CD4-positive, alpha-beta T cell (primary cell): Measurements from ENCODE around the gene CSHL1. TPM values are rescaled to one million over a fixed set of nuclear protein-coding genes. Genes with fewer than 3 reads are reported as not detected.
A peak's percentile ranks its signal among the peaks of the same experiment; 100 is the strongest.

Experiments
- ATAC-seq: fragments of 200-7000 bp; cut with Tn5 transposase; one replicate; pipeline ENCODE4 v1.10.0; 2022; ENCODE audit warnings: mild to moderate bottlenecking; ENCODE audit not compliant: poor library complexity
- CTCF ChIA-PET: fragments of 350-600 bp; sonication (Branson Sonifier 250); formaldehyde crosslinking; loops from one replicate; lab custom pipeline; 2021; ENCODE audit warnings: antibody characterized with exemption, inconsistent platforms; lab: Charles Lee
- POLR2A ChIA-PET: fragments of 350-600 bp; sonication (Branson Sonifier 250); formaldehyde crosslinking; loops from one replicate; lab custom pipeline; 2021; ENCODE audit warnings: antibody characterized with exemption, inconsistent platforms; lab: Charles Lee
- DNase-seq, 14 experiments: peaks; one replicate each; pipeline ENCODE4 v3.0.0-alpha.2; 2013 to 2020; ENCODE audit warnings: mixed read lengths in 2 of 14
- H3K27ac ChIP-seq, 2 donors: one replicate each; pipeline versions ENCODE4 v1.5.1 to v1.7.0; 2013; ENCODE audit warnings: low read length in 2 of 2, low read depth in 1 of 2, mild to moderate bottlenecking in 1 of 2
- H3K27me3 ChIP-seq, 2 experiments: 1 replicate in 1 of 2; 2 replicates in 1 of 2; pipeline versions ENCODE4 v1.6.1 to v1.7.0; 2013; ENCODE audit warnings: low read length in 2 of 2, control low read depth in 1 of 2, mild to moderate bottlenecking in 1 of 2, moderate library complexity in 1 of 2; ENCODE audit not compliant: insufficient read depth in 2 of 2, control insufficient read depth in 1 of 2
- H3K36me3 ChIP-seq: one replicate; pipeline ENCODE4 v1.6.1; 2013; ENCODE audit warnings: low read length, control low read depth; ENCODE audit not compliant: insufficient read depth
- H3K4me1 ChIP-seq: one replicate; pipeline ENCODE4 v1.6.1; 2013; ENCODE audit warnings: low read length, control low read depth; ENCODE audit not compliant: insufficient read depth
- H3K4me3 ChIP-seq: one replicate; pipeline ENCODE4 v1.5.1; 2013; ENCODE audit warnings: mild to moderate bottlenecking, low read length, moderate library complexity
- H3K9me3 ChIP-seq, 2 experiments: 1 replicate in 1 of 2; 2 replicates in 1 of 2; pipeline versions ENCODE4 v1.6.1 to v1.7.0; 2013; ENCODE audit warnings: low read length in 2 of 2, mild to moderate bottlenecking in 2 of 2, control low read depth in 1 of 2, moderate library complexity in 1 of 2; ENCODE audit not compliant: control insufficient read depth in 1 of 2, insufficient read depth in 1 of 2
- H3K27ac Mint-ChIP-seq: one replicate; pipeline ENCODE4 v1.8.0; 2020; ENCODE audit warnings: mixed read lengths
- H3K27me3 Mint-ChIP-seq: one replicate; pipeline ENCODE4 v1.8.0; 2021; ENCODE audit warnings: mixed read lengths
- H3K36me3 Mint-ChIP-seq: one replicate; pipeline ENCODE4 v1.8.0; 2021; ENCODE audit warnings: low read depth, mixed read lengths
- H3K4me1 Mint-ChIP-seq: one replicate; pipeline ENCODE4 v1.8.0; 2021; ENCODE audit warnings: low read depth, mixed read lengths
- H3K4me3 Mint-ChIP-seq: one replicate; pipeline ENCODE4 v1.8.0; 2020; ENCODE audit warnings: mild to moderate bottlenecking, mixed read lengths
- H3K9me3 Mint-ChIP-seq: one replicate; pipeline ENCODE4 v1.8.0; 2020; ENCODE audit warnings: mixed read lengths
- intact Hi-C, 2 experiments: fragments of 100-400 bp; cut with DNase I in 1 of 2; cut with micrococcal nuclease in 1 of 2; formaldehyde crosslinking; loops; one replicate each; pipeline versions ENCODE4 v1.15.1 to v1.9.0; 2023 to 2025; cut with DNase I, micrococcal nuclease
- total RNA-seq, 174 experiments: library from RNA in 2 of 174; stranded (reverse) in 2 of 174; gene quantifications; one replicate each; pipeline ENCODE4 v1.2.3 and lab custom pipeline; 2021 to 2026
- TF ChIP-seq, protein P1 (sequence below): fragments of 200-600 bp; IDR thresholded peaks from one replicate; pipeline ENCODE4 v1.8.0; 2022; ENCODE audit warnings: antibody characterized with exemption, mild to moderate bottlenecking

Gene CSHL1
- total RNA-seq, 2 experiments from 2014 or later = not detected

DNA sequence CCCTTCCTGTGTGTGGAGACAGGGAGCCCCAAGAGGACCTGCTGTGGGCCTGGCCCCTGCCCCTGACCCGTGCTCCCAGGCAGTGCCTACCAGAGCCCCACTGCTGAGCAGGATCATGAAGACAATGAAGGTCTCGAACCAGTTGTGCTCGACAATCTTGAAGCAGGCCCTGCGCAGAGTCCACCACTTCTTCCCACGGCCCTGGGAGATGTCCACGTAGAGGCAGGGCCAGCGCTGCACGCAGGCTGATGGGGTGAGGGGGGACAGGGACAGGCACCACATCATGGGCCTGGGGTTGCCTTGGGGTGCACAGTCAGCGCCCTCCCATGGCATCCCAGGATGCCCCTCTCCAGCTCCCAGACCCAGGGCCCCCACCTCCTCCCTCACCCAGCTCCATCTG, 37.5 kb upstream of the CSHL1 start:
- Mint-ChIP-seq H3K4me1 (peaks cover 25% of the 10 kb centered on the region), H3K27ac (no peak overlapping the region), H3K27me3 (no peaks in the 10 kb centered on the region), H3K36me3 (no peaks in the 10 kb centered on the region), H3K4me3 (no peak overlapping the region), H3K9me3 (no peaks in the 10 kb centered on the region)
- intact Hi-C loops = loop anchor here (5.0 kb wide), 2 partner anchors 44 to 74 kb away; partner anchors contain the start of gene ICAM2 (in 1 of the 2)
- Histone ChIP-seq H3K4me3 (no peak overlapping the region), H3K36me3 (no peaks in the 10 kb centered on the region), H3K27ac (no peak overlapping the region), H3K4me1 (peaks cover 33% of the 10 kb centered on the region), H3K9me3 (no peaks in the 10 kb centered on the region), H3K27me3 (no peaks in the 10 kb centered on the region)
- ChIA-PET POLR2A (no interaction called here), CTCF (no interaction called here)
- TF ChIP-seq, protein P1, sequence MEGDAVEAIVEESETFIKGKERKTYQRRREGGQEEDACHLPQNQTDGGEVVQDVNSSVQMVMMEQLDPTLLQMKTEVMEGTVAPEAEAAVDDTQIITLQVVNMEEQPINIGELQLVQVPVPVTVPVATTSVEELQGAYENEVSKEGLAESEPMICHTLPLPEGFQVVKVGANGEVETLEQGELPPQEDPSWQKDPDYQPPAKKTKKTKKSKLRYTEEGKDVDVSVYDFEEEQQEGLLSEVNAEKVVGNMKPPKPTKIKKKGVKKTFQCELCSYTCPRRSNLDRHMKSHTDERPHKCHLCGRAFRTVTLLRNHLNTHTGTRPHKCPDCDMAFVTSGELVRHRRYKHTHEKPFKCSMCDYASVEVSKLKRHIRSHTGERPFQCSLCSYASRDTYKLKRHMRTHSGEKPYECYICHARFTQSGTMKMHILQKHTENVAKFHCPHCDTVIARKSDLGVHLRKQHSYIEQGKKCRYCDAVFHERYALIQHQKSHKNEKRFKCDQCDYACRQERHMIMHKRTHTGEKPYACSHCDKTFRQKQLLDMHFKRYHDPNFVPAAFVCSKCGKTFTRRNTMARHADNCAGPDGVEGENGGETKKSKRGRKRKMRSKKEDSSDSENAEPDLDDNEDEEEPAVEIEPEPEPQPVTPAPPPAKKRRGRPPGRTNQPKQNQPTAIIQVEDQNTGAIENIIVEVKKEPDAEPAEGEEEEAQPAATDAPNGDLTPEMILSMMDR = no peak
- DNase-seq = no peak
- ATAC-seq = no peak

DNA sequence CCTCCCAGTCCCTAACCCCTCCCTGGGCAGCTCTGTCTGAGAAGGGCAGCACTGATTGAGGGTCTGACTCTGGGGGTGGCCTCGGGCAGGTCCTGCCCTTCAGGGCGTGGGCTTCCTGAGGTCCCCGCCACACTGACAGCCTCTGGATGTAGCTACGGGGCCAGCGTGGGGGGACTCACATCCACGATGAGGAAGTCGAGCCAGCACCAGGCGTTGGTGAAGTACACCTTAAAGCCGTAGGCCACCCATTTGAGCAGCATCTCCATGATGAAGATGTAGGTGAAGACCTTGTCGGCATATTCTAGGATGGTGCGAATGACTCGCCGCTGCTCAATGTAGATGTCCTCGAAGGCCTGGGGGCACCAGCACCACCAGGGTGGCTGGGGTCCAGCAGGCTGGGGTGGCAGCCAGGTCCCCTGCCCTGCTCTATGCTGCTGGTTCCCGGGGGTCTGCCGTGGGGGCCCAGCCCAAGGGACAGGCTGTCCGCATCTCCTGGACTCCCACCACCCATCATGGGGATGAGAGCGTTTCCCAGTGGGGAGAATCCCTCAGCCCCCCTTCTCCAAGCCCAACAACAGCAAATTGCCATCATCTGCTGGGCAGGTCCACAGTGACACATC, 36.8 kb upstream of the CSHL1 start:
- Histone ChIP-seq H3K9me3 (no peaks in the 10 kb centered on the region), H3K36me3 (no peaks in the 10 kb centered on the region), H3K4me3 (no peak overlapping the region), H3K4me1 (peaks cover 30% of the 10 kb centered on the region), H3K27me3 (no peaks in the 10 kb centered on the region), H3K27ac (no peak overlapping the region)
- CTCF ChIA-PET = interaction anchor here (1.0 to 3.0 kb wide), 4 partner anchors 28 to 78 kb away, joined by 3 to 29 read pairs (median 18); no protein-coding TSS in a partner anchor
- POLR2A ChIA-PET = interaction anchor here (2.2 to 2.7 kb wide), 2 partner anchors 72 to 198 kb away, joined by 13 to 18 read pairs; partner anchors contain the start of gene ICAM2
- Mint-ChIP-seq H3K36me3 (no peaks in the 10 kb centered on the region), H3K4me3 (no peak overlapping the region), H3K27ac (no peak overlapping the region), H3K27me3 (no peaks in the 10 kb centered on the region), H3K9me3 (no peaks in the 10 kb centered on the region), H3K4me1 (peaks cover 27% of the 10 kb centered on the region)
- intact Hi-C loops = loop anchor here (5.0 kb wide), 2 partner anchors 44 to 74 kb away; partner anchors contain the start of gene ICAM2 (in 1 of the 2)
- TF ChIP-seq, protein P1 = no peak
- no peak for ATAC-seq
- no peak for DNase-seq

DNA sequence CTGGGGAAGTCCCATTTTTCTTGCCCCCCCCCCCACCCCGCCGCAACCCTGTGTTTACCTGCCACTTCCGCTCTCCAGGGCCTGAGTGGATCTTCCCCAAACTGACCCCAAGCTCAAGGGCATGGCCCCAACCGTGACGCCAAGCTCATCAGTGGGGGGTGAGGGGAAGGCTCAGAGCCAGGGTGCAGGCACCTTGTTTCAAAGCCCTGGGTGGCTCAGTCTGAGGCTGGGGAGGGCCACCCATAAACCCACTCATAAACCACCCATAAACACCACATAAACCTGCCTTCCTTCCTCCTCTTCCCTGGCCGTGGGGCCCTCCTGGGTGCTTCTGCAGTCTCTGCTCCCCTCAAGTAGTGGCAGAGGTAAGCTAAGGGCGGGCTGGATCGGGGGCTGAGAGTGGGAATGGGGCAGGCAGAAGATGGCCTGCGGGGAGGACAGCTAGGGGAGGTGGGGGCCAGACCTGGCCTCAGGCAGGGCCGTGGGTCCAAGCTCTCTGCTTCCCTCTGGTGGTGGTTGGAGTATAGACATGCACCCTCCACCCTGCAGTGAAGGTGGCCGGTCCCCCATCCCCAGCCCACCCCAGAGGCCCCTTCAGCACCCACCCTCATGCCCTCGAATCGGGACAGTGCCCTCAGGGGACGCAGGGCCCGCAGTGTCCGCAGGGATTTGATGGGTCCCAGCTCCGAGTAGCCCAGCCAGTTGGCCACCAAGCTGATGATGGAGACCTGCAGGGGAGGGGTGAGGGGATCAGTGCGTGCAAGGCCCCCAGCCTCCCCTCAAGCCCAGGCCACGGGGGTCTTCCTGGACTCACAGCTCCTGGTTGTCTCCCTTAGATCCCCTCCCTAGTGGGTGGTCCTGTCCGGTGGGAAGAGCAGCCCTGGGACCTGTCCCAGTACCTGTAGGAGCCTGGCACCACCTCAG, 35.6 kb upstream of the CSHL1 start:
- H3K4me1 ChIP-seq = peaks cover 25% of the 10 kb centered on the region
- TF ChIP-seq, protein P1 = peak; percentile 87
- no peaks in the 10 kb centered on the region for H3K27me3 Mint-ChIP-seq
- peaks cover 29% of the 10 kb centered on the region for H3K4me1 Mint-ChIP-seq
- DNase-seq (peak; percentile 29 to 81 (median 40)), ATAC-seq (peak; percentile 80)
- H3K27ac Mint-ChIP-seq = no peak overlapping the region
- no peaks in the 10 kb centered on the region for H3K9me3 Mint-ChIP-seq
- CTCF ChIA-PET = interaction anchor here (0.6 to 3.0 kb wide), 18 partner anchors 8 to 82 kb away, joined by 3 to 29 read pairs (median 5); partner anchors contain the start of gene CD79B
- no peaks in the 10 kb centered on the region for H3K27me3 ChIP-seq
- no peaks in the 10 kb centered on the region for H3K9me3 ChIP-seq
- POLR2A ChIA-PET = interaction anchor here (0.6 to 2.7 kb wide), 8 partner anchors 14 to 199 kb away, joined by 3 to 18 read pairs (median 10); partner anchors contain the start of genes CD79B and ICAM2
- intact Hi-C loops = loop anchor here (1.0 to 5.0 kb wide), 3 partner anchors 27 to 76 kb away; partner anchors contain the start of gene ICAM2 (in 1 of the 2)
- H3K4me3 ChIP-seq = peak overlapping the region; percentile 39
- no peaks in the 10 kb centered on the region for H3K36me3 Mint-ChIP-seq
- no peak overlapping the region for H3K27ac ChIP-seq
- H3K4me3 Mint-ChIP-seq = peak overlapping the region; percentile 58
- no peaks in the 10 kb centered on the region for H3K36me3 ChIP-seq
